OCI-M2 (cell line): Measurements from ENCODE around the gene SOAT1.

Experiments used
- DNase-seq: peaks from one replicate; lab custom pipeline; 2025; ENCODE audit not compliant: unreplicated experiment; lab: John Stamatoyannopoulos, UW

Gene SOAT1

DNA sequence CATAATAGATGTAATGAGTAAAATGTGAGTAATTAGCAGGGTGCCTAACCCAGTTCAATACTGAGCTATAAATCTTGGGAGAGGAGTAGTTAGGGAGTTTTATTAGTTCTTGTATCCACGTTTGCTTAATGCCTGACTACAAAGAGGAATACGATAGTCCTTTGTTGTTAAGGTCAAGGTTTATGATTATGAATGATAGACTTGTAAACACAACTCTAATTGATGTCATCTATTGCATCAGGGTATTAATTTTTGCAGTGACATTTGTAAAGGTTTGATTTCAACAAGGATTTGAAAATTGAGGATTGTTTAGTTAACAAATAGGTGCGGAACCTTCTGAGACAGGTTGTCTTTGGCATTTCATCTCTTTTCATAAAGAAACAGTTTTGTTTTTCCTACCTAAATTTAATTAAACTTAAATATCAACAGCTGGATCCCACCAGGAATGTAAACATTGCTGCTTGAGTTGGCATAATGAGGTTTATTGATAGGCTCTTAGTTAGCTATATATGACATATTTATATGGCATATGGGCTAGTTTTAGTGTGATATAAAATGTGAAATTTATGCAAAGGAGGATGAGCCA, 9.7 kb downstream of the SOAT1 start:
- no peak for DNase-seq

DNA sequence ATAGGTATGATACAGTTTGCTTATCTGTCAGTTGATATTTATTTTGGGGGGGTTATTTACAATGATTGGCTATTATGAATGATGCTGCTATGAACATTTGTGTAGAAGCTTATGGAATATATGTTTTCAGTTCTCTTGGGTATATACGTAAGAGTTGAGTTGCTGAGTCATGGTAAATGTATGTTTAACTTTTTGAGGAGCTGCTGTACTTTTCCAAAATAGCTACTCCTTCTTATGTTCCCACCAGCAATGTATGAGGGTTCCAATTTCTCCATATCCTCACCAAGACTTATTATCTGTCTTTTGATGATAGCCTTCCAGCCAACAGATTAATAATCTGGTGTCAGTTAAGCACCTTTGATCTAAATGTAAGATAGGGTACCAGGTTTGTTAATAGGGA, 11.9 kb downstream of the SOAT1 start:
- DNase-seq: no peak

DNA sequence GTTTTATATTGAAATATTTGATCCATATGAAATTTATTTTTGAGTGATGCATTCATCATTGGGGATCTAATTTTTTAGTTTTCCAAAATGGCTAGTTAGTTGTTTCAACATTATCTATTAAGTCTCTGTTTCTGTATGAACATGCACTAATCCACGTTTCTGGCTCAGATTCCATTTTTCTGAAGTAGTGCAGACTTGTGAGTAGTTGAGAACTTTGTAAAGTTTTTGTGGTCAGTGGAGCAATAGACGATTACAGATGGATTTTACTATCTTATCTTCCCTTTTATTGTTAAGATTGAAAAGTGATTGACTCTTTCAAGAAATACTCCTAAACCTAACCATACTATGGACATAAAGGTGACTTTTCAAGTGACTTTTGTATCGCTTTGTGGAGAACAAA, 16.7 kb downstream of the SOAT1 start:
- DNase-seq: no peak

DNA sequence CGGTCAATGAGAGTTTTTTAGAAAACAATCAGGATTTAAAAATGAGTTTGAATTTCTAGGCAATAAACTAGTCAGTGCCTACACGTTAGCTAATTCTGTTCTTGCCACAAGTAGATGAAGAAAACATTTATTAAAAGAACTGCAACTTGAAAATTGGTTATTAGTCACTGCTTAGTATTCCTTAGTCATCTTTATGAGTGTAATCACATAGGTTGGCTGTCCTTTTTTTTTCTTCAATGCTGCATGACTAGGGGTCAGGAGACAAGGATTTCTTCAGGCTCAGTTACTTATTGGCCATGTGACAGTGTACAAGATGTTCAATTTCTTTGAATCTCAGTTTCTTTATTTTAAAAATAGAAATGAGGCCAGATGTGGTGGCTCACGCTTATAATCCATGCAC, 17.1 kb downstream of the SOAT1 start:
- no peak for DNase-seq

DNA sequence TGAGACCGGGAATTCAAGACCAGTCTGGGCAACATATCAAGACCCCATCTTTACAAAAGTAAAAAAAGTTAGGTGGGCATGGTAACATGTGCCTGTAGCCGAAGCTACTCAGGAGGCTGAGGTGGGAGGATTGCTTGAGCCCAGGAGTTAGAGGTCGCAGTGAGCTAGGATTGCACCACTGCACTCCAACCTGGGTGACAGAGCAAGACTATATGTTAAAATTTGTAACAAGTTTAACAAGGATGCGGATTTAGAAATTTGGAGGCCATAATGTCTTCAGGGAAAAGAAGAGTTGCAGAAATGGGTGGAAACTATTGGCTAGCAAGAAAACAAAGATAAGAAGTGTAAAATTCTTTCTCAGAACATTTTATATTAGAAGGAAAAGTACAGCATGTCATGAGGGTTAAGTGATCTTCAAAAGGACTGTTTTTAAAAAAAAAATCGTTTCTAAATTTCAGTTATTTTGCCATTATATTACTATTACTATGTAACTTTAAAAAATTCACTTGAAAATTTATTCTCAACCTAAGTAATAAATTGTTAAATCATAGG, 17.6 kb downstream of the SOAT1 start:
- DNase-seq: no peak

DNA sequence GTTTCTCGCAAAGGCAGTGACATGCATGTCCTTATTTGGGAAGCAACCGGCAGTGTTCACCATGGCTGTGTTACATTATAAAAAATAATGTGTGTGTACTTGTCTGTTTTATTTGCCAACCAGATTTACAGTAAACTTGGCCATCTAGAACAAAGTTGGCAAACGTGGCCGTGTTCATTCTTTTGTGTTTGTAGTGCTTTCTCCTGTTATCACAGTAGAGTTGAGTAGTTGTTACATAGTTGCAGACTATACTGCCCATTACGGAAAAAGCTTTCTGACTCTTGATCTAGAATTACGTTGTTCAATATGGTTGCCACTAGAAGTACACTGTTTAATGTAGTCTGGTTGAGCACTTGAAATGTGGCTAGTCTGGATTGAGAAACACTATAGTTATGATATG, 19.4 kb downstream of the SOAT1 start:
- no peak for DNase-seq

DNA sequence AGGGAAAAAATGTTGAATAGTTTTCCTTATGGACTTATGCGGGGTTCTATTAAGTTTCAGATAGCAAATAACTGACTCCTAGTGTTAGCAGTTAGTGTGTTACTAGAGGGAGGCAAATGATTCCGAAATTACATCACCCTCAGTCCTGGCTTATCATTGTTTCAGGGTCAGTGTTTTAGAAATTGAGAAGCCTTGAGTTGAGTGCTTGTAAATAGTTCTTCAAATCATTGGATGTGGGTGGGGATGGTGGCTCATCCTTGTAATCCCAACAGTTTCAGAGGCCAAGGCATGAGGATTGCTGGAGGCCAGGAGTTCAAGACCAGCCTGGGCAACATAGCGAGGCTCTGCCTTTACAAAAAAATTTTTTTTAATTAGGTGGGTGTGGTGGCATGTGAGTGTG, 21.3 kb downstream of the SOAT1 start:
- no peak for DNase-seq

DNA sequence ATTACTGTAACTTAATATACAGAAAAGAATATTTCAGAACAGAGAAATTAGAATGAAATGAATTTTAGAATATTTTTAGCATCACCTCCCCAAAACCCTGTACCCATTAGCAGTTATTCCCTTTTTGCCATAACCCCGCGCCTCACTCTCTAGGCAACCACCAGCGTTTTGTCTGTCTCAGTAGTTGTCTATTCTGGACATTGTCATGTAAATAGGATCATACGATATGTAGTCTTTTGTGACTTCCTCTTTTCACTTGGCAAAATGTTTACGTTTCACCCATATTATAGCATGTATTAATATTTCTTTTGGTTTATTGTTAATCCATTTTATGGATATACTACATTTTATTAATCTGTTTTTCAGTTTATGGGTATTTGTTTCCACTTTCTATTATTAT, 24.9 kb downstream of the SOAT1 start:
- no peak for DNase-seq

DNA sequence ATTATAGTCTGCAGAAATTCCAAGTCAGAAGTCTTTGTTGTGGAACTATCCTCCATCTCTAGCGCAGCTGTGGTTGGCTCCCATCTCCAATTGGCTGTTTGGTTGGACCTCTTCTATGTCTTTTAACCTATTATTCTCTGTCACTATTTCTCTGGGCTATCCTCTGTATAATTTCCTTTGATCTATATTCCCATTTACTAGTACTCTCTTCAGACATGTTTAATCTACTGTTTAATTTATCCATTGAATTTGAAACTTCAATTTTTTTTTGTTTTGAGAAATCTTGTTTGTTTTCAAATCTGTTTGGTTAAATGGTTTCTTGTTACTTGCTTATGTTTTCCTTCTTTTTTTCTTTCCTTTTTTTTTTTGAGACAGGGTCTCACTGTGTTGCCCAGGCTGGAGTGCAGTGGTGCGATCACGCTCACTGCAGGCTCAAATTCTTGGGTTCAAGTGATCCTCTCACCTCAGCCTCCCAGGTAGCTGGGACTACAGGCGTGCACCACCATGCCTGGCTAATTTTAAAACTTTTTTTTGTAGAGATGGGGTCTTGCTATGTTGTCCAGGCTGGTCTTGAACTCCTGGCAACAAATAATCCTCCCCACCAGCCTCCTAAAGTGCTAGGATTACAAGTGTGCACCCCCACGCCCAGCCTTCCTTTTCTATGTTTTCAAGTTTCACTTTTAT, 28.1 kb downstream of the SOAT1 start:
- DNase-seq: no peak

DNA sequence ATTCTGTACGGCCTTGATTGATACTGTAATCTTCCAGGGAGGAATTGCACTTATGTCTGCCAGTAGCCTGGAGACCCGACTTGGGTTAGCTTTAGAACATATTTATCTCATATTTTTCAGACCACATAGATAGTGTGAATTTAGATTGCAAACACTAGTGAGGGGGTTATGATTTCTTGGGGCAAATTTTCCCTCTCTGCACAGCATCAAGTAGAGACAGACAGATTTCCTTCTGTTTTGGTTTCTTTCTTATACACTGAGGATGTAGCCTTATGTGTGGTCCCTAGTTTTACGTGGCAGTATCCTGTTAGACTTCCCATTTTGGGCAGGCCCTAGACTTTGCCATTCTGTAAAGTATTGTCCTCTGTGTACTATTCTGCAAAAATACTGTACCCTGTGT, 29.0 kb downstream of the SOAT1 start:
- no peak for DNase-seq

DNA sequence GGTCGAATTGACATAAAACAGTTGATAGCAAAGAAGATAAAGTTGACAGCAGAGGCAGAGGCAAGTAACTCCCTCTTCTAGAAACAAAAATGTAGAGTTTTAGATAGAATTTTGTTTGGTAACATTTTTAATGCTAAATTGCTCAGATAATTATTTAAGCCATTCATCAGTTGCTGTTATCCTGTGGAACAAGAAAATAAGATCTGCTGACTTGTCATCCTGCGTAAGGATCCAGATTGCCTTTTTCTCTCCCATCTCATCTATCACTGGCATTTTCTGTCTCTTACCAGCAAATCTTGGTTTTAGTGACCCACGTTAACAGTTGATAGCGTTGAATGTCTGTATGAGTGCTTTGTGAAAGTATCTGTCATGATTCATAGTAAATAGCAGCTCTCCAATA, 29.8 kb downstream of the SOAT1 start:
- no peak for DNase-seq

DNA sequence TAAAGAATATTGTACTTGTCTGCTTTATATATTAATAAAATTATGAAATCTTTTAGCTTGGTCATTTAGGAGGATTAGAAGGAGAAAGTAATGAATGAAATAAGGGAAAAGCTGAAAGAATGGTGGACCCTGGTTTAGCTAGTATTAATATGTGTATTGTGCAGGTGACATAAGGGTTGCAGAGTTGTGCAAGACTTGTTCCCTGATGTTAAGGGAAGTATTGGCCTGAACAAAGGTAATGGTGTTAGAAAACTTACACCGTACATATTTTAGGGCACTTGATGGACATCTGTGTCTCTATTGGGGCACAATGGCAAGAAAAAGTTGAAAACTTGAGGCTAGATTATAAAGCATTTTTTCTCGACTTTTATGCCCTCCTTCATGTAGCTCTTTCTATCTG, 32.2 kb downstream of the SOAT1 start:
- no peak for DNase-seq

DNA sequence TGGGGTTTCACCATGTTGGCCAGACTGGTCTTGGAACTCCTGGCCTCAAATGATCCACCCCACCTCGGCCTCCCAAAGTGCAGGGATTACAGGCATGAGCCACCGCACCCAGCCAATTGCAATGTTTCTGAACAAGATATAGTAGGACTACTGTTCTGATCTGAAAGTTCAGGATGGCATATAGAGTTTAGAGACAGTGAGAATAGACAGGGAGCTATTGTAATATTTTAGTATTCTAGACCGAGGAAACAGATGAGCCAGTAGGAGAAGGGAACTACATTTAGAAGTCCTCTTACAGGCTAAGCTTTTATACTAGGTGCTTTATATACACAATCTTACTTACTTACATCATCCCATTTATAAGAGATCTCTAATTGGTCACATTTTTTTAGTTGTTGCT, 33.1 kb downstream of the SOAT1 start:
- DNase-seq: no peak

DNA sequence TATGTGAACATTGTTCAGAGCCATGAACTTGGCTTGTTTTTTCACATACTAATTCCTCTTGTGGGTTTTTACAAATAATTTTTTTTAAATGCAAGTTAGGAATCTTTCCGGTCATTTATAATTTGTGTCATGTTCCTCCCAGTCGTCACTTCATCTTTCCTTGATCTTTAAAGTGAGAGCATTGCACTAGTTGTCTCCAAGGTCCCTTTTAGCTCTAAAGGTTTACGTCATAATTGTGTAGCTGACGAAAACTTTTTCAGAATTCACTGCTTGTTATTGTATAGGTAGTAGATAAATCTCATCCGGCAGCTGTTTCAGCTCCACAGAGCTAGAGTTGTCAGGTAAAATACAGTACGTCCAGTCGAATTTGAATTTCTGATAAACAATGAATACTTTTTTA, 33.6 kb downstream of the SOAT1 start:
- DNase-seq: no peak

DNA sequence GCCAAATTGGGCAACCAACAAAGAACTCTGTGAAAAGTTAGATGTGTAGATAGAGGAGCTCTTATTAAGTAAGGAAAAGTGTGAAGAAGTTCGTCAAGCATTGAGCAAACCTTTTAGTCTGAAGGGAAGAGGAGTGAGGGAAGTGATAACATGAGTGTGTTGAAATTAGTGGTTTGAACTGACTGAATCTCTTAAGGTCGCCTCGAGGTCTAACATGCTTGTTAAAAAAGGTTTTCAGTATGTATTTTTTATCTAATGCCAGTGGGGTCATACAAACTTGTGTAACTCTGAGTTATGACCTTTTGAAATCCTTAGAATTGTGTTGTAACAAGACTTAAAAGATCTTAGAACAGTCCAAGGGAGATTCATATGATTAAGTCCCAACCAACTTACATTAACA, 34.1 kb downstream of the SOAT1 start:
- DNase-seq: no peak

DNA sequence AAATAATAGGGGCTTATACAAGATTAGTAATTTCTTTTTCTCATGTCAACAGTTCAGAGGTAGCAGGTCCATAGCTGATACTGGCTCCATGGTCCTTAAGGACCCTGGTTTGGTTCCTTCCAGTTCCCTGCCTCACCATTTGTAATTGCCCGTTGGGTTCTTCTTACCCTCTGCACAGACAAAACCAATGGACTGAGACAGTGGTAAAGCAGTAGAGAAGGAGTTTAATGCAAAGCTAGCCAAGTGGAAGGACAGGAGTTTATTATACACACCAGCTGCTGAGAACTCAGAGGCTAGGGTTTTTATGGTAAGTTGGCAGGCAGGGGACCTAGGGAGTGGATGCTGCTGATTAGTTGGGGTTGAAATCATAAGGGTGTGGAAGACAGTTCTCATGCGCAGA, 36.3 kb downstream of the SOAT1 start:
- no peak for DNase-seq

DNA sequence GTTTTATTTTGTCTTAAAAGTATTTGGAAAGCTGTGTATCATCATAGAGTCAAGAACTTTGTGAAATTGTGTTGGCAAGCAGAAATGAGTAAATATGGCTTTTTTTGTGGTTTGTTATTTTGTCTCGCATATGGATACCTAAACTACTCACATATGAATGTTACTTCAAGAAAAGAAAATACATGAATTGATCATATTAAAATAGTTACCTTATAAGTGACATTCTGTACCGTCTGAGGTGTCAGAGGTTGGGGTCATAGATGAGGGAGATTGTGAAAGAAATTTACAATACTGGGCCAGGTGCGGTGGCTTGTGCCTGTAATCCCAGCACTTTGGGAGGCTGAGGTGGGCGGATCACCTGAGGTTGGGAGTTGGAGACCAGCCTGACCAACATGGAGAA, 40.8 kb downstream of the SOAT1 start:
- no peak for DNase-seq

DNA sequence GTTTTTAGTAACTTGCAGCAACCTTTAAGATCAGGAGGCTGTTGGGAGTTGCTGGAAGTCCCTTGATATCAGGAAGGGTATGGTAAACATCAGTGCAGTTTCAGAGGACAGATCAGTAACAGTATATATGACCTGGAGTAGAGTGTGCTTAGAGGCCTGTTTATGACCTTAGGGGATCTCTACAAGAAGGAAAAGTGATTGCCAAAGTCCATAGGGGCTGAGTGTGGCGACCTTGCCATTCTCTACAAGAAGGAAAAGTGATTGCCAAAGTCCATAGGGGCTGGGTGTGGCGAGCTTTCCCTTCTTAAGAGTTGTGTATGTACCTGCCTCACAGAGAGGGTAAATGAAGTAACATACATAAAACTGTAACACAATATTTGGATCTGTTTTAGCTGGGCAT, 43.7 kb downstream of the SOAT1 start:
- DNase-seq: no peak

DNA sequence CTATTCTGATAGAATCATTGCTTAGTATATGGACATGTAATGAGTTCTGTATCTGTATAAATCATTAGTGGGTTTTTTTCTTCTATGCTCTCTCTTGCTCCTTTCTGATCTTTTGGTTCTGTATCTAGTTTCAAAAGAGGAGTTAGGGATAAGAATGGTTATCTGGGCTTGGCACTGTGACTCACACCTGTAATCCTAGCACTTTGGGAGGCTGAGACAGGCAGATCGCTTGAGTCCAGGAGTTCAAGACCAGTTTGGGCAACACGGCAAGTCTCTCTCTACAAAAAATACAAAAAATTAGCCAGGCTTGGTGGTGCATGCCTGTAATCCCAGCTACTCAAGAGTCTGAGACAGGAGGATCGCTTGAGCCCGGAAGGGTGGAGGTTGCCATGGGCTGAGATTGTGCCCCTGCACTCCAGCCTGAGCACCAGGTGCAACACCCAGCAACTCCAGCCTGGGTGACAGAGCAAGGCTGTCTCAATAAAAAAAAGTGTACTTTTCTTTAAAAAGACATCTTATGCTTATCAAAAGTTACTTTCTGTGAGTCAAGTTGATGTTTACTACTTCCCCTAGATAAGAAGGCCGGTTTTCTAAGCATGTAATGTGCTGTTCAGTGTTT, 44.5 kb downstream of the SOAT1 start:
- no peak for DNase-seq

DNA sequence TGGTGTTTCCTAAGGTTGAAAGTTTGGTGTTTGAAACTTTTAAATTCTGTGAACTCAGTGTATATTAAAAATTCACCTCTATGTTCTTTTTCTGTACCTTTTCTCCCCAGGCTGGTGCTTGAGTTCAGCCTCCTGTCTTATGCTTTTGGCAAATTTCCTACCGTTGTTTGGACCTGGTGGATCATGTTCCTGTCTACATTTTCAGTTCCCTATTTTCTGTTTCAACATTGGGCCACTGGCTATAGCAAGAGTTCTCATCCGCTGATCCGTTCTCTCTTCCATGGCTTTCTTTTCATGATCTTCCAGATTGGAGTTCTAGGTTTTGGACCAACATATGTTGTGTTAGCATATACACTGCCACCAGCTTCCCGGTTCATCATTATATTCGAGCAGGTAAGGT, 47.3 kb downstream of the SOAT1 start:
- DNase-seq: no peak

DNA sequence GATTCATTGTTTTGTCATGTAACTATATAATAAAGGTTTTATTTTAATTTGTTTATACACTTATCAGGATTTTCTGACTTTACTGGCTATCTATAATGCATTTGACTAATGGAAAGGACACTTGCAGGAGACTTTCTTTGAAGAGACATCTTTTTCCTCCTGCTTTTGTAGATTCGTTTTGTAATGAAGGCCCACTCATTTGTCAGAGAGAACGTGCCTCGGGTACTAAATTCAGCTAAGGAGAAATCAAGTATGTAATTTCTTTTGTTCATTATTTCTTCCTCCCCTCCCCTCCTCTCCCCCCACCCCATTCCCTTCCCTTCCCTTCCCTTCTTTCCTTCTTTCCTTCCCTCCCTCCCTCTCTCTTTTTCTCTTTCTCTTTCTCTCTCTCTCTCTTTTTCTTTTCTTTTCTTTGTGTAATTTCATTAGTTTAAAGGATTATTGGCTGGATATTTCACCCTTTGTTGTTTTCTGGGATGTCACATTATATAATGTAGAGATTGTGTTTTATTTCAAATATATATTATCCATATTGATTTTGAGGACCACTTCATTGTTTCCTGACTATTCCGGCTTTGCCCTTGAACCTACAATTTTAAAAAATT, 48.4 kb downstream of the SOAT1 start:
- DNase-seq: no peak

DNA sequence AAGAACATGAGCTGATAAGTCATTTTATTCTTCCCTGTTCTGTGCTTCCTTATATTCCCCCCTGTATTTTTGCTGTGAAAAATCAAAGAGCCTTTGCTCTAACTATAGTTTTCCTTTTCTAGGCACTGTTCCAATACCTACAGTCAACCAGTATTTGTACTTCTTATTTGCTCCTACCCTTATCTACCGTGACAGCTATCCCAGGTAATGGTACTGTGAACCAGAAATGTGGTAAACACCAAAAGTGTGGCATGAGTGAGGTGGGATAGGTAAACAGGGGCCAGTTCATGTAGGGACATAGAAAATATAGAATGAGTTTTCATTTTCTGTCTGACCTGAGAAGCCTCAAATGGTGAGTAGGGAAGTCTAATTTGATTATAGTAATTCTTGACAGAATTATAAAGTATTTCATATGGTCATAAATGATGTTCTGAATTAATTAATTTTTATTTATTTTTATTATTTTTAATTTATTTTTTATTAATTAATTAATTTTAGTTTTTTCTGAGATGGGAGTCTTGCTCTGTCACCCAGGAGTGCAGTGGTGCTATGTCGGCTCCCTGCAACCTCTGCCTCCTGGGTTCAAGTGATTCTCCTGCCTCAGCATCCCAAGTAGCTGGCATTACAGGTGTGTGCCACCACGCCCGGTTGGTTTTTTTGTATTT, 49.3 kb downstream of the SOAT1 start:
- DNase-seq: no peak
